Esophagus squamous epithelium (tissue), 5 donors: Measurements from ENCODE around the gene UBE2Q2. TPM values are rescaled to one million over a fixed set of nuclear protein-coding genes. Genes with fewer than 3 reads are reported as not detected.
A peak's percentile ranks its signal among the peaks of the same experiment; 100 is the strongest.

ENCODE experiments used
- DNase-seq: peaks from one replicate; lab custom pipeline; 2025; lab: John Stamatoyannopoulos, UW
- H3K27ac ChIP-seq, 4 donors: fragments of 200-600 bp; sonication (generic); one replicate each; pipeline ENCODE4 v1.5.1; 2016 to 2019; ENCODE audit warnings: mild to moderate bottlenecking in 1 of 4
- H3K27me3 ChIP-seq, 4 donors: fragments of 200-600 bp; sonication (generic); 1 replicate in 3 of 4; 2 replicates in 1 of 4; pipeline versions ENCODE4 v1.5.1 to v1.6.0; 2017 to 2021; ENCODE audit warnings: antibody characterized with exemption in 1 of 4
- H3K36me3 ChIP-seq, 3 donors: fragments of 200-600 bp; sonication (generic); one replicate each; pipeline ENCODE4 v1.5.1; 2016 to 2019
- H3K4me1 ChIP-seq, 3 donors: fragments of 200-600 bp; sonication (generic); one replicate each; pipeline ENCODE4 v1.5.1; 2017 to 2019
- H3K4me3 ChIP-seq, 4 donors: fragments of 200-600 bp; sonication (generic); 1 replicate in 3 of 4; 2 replicates in 1 of 4; pipeline ENCODE4 v1.5.1; 2016 to 2019; ENCODE audit warnings: mild to moderate bottlenecking in 2 of 4, moderate library complexity in 1 of 4
- H3K9me3 ChIP-seq, 3 donors: fragments of 200-600 bp; sonication (generic); one replicate each; pipeline ENCODE4 v1.5.1; 2016 to 2019
- POLR2A ChIP-seq, 4 donors: fragments of 450-650 bp; IDR thresholded peaks; one replicate each; pipeline ENCODE4 v1.6.1; 2017; ENCODE audit warnings: antibody characterized with exemption in 4 of 4, mild to moderate bottlenecking in 4 of 4, moderate library complexity in 3 of 4
- WGBS, 2 donors: methylation state at CpG; one replicate each; pipeline ENCODE4 v1.1.5; 2018; 5-methylcytosine and 5-hydroxymethylcytosine counted together
- intact Hi-C: fragments of 100-400 bp; cut with DNase I; formaldehyde crosslinking; loops from one replicate; pipeline ENCODE4 v1.15.0; 2022
- total RNA-seq, 4 donors: library from RNA; depleted of rRNA; stranded (reverse); fragments of >200 nt; gene quantifications; one replicate each; pipeline ENCODE4 v1.1.0, GENCODE V29; 2016
- TF ChIP-seq, protein P1 (sequence below), 6 experiments: fragments of 450-650 bp in 4 of 6; fragments of 200-600 bp in 2 of 6; sonication (generic) in 2 of 6; IDR thresholded peaks; one replicate each; pipeline ENCODE4 v1.5.1; 2016 to 2019; ENCODE audit warnings: antibody characterized with exemption in 6 of 6, mild to moderate bottlenecking in 4 of 6, moderate library complexity in 4 of 6
- donor health status: DM: yes; HTN: yes; CAD: no.

Gene UBE2Q2
- total RNA-seq, 4 donors from 2014 or later, result 9.1 to 40.2 (median 25.6) TPM

DNA sequence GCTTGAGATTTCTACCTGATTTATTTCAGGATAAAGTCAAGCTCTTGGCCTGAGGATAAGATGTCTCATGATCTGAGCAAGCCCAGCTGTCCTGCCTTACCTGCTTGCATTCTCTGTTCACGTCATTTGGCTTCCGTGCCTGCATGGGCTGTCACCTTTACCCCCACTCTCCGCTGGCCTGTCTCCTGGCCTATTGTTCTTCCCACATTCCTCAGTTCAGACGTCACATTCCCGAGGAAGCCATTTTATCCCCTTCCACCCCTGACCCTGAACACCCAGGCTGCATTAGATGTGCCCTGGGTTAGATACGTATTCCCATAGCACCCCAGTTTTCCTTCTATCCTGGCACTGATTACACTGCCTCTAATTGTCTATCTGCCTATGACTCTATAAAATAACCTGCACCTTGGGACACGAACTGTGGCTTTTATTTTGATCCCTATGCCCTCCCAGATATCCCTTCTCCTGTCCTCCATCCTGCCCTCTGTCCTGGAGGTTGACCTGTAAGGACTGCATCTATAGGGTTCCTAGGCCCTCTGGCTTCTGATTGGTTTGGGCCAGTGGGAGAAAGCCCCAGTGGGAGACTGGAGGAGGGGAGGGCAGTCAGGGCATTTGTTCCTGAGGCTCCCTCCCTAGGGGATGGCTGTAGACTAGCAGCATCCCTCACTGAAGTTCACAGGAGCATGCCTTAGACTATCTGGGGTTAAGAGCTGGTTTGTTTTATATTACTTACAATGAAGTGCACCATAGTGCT, 19.2 kb upstream of the UBE2Q2 start:
- WGBS, 2 donors, result 65 to 67% methylated on average over 7 of the region's 7 CpGs

DNA sequence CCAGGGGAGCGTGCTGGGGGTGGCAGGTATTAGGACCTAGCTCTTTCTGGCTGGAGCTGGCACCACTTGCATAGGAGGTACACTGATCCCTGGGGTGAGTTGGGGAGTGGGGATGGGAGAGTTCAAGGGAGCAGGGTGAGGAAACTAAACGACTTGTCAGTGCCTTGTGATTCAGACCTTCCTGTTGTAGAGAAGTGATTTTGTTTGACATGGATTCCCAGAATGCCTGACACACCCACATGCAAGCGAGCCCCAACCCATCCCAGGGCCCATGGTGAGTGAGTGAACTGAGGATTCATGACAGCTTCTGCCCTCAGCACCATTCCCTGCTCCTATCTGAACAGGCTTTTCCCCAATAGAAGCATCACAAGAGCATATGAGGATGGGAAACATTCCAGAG, 15.6 kb upstream of the UBE2Q2 start:
- Histone ChIP-seq H3K27me3 (peaks cover 0 to 3% (median 0%) of the 10 kb centered on the region in 4 donors), H3K36me3 (no peaks in the 10 kb centered on the region), H3K4me3 (no peak overlapping the region), H3K4me1 (peaks cover 0 to 23% (median 9%) of the 10 kb centered on the region in 3 donors), H3K9me3 (no peaks in the 10 kb centered on the region), H3K27ac (peak overlapping the region in 2 of 4 donors; percentile 39 to 40)
- 17 to 41% methylated on average over 3 of the region's 3 CpGs for WGBS, 2 donors
- TF ChIP-seq POLR2A (IDR thresholded peaks at IDR 0.05), result no peak
- TF ChIP-seq, protein P1, sequence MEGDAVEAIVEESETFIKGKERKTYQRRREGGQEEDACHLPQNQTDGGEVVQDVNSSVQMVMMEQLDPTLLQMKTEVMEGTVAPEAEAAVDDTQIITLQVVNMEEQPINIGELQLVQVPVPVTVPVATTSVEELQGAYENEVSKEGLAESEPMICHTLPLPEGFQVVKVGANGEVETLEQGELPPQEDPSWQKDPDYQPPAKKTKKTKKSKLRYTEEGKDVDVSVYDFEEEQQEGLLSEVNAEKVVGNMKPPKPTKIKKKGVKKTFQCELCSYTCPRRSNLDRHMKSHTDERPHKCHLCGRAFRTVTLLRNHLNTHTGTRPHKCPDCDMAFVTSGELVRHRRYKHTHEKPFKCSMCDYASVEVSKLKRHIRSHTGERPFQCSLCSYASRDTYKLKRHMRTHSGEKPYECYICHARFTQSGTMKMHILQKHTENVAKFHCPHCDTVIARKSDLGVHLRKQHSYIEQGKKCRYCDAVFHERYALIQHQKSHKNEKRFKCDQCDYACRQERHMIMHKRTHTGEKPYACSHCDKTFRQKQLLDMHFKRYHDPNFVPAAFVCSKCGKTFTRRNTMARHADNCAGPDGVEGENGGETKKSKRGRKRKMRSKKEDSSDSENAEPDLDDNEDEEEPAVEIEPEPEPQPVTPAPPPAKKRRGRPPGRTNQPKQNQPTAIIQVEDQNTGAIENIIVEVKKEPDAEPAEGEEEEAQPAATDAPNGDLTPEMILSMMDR (IDR thresholded peaks at IDR 0.05), result no peak
- DNase-seq, result no peak
- intact Hi-C loops, result no loop called here

More for the DNA sequence above, 19.2 kb upstream of the UBE2Q2 start:
- Histone ChIP-seq H3K36me3 (no peaks in the 10 kb centered on the region), H3K4me3 (no peak overlapping the region), H3K27ac (no peak overlapping the region), H3K27me3 (peaks cover 0 to 3% (median 0%) of the 10 kb centered on the region in 4 donors), H3K4me1 (peaks cover 0 to 15% (median 9%) of the 10 kb centered on the region in 3 donors), H3K9me3 (no peaks in the 10 kb centered on the region)
- intact Hi-C loops, result no loop called here
- no peak for TF ChIP-seq POLR2A (IDR thresholded peaks at IDR 0.05)
- TF ChIP-seq, protein P1 (IDR thresholded peaks at IDR 0.05), result no peak
- DNase-seq, result no peak

GRCh38 chr15:75828429-75828828, 14.8 kb upstream of the UBE2Q2 start:
- Histone ChIP-seq H3K27me3 (peaks cover 0 to 3% (median 0%) of the 10 kb centered on the region in 4 donors), H3K36me3 (no peaks in the 10 kb centered on the region), H3K9me3 (no peaks in the 10 kb centered on the region), H3K4me1 (peaks cover 0 to 23% (median 9%) of the 10 kb centered on the region in 3 donors), H3K4me3 (no peak overlapping the region), H3K27ac (peak overlapping the region in 1 of 4 donors; percentile 39)
- intact Hi-C loops, result no loop called here
- TF ChIP-seq POLR2A (IDR thresholded peaks at IDR 0.05), result no peak
- TF ChIP-seq, protein P1 (IDR thresholded peaks at IDR 0.05), result no peak
- no peak for DNase-seq
- 75 to 93% methylated on average over 7 to 9 of the region's 9 CpGs for WGBS, 2 donors

GRCh38 chr15:75830910-75831805, 12.1 kb upstream of the UBE2Q2 start:
- Histone ChIP-seq H3K9me3 (no peaks in the 10 kb centered on the region), H3K36me3 (no peaks in the 10 kb centered on the region), H3K4me1 (peaks cover 0 to 26% (median 9%) of the 10 kb centered on the region in 3 donors), H3K27me3 (peaks cover 0 to 3% (median 0%) of the 10 kb centered on the region in 4 donors), H3K27ac (no peak overlapping the region), H3K4me3 (no peak overlapping the region)
- intact Hi-C loops, result no loop called here
- DNase-seq, result no peak
- TF ChIP-seq POLR2A (IDR thresholded peaks at IDR 0.05), result no peak
- TF ChIP-seq, protein P1 (IDR thresholded peaks at IDR 0.05), result no peak
- 84 to 89% methylated on average over 6 to 8 of the region's 8 CpGs for WGBS, 2 donors

DNA sequence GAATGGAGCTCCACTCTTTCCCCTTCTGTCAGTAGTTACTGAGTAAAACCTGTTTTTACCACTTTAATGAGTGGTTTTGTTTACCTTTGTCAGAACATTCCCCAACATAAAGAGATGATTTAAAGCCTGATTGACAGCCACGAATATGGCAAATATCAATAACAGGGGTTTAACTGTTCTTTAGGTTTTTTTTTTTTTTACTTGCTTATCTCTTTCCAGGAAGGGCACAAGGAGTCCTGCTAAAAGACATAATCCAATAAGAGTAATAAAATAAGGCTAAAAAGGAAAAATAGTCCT, 11.5 kb upstream of the UBE2Q2 start:
- Histone ChIP-seq H3K36me3 (no peaks in the 10 kb centered on the region), H3K27ac (no peak overlapping the region), H3K4me1 (peaks cover under 1 to 32% (median 13%) of the 10 kb centered on the region in 3 donors), H3K4me3 (no peak overlapping the region), H3K27me3 (peaks cover 0 to 3% (median 0%) of the 10 kb centered on the region in 4 donors), H3K9me3 (no peaks in the 10 kb centered on the region)
- TF ChIP-seq POLR2A (IDR thresholded peaks at IDR 0.05), result no peak
- TF ChIP-seq, protein P1 (IDR thresholded peaks at IDR 0.05), result no peak
- WGBS, 2 donors, result 23 to 47% methylated on average over 1 of the region's 1 CpG
- no peak for DNase-seq
- intact Hi-C loops, result no loop called here
